Measurements from ENCODE around the gene ZNF277.
"Not testable (repeated sequence)": the region's sequence is repeated elsewhere in the genome, so short reads cannot be mapped to it uniquely, and the experiment has no call there.

The ZNF277 gene

GRCh38 chr7:112212571-112212970 is 6.1 kb downstream of the ZNF277 start:
- DNase-seq: no peak

- no peak for DNase-seq
Observed at GRCh38 chr7:112213735-112214134, 7.2 kb downstream of the ZNF277 start.

GRCh38 chr7:112214268-112214667 is 7.8 kb downstream of the ZNF277 start:
- DNase-seq: no peak

GRCh38 chr7:112214883-112215282 is 8.4 kb downstream of the ZNF277 start:
- no peak for DNase-seq

GRCh38 chr7:112215787-112216186 is 9.3 kb downstream of the ZNF277 start:
- no peak for DNase-seq

GRCh38 chr7:112220877-112221434 is 14.5 kb downstream of the ZNF277 start:
- no peak for DNase-seq

- DNase-seq: no peak
Observed at GRCh38 chr7:112223310-112223709, 16.8 kb downstream of the ZNF277 start.

- DNase-seq: no peak
Observed at GRCh38 chr7:112224186-112224585, 17.7 kb downstream of the ZNF277 start.

- DNase-seq: no peak
Observed at GRCh38 chr7:112225006-112225405, 18.5 kb downstream of the ZNF277 start.

- no peak for DNase-seq
Observed at GRCh38 chr7:112226701-112227276, 20.3 kb downstream of the ZNF277 start.

- no peak for DNase-seq
Observed at GRCh38 chr7:112228632-112229031, 22.1 kb downstream of the ZNF277 start.

GRCh38 chr7:112232212-112232978 is 25.9 kb downstream of the ZNF277 start:
- DNase-seq: no peak

GRCh38 chr7:112233048-112233697 is 26.7 kb downstream of the ZNF277 start:
- no peak for DNase-seq

GRCh38 chr7:112234147-112234546 is 27.7 kb downstream of the ZNF277 start:
- no peak for DNase-seq

- DNase-seq: no peak
Observed at GRCh38 chr7:112236597-112236996, 30.1 kb downstream of the ZNF277 start.

- DNase-seq: no peak
Observed at GRCh38 chr7:112238330-112238729, 31.8 kb downstream of the ZNF277 start.

- no peak for DNase-seq
Observed at GRCh38 chr7:112238852-112239610, 32.5 kb downstream of the ZNF277 start.

- DNase-seq: no peak
Observed at GRCh38 chr7:112248598-112248997, 42.1 kb downstream of the ZNF277 start.

GRCh38 chr7:112249967-112250366 is 43.5 kb downstream of the ZNF277 start:
- DNase-seq: not testable (repeated sequence)

GRCh38 chr7:112252141-112252540 is 45.6 kb downstream of the ZNF277 start:
- DNase-seq: no peak

- no peak for DNase-seq
Observed at GRCh38 chr7:112252691-112253090, 46.2 kb downstream of the ZNF277 start.

- DNase-seq: no peak
Observed at GRCh38 chr7:112254156-112254555, 47.7 kb downstream of the ZNF277 start.
